Spleen (tissue), 11 donors: ENCODE results near the gene MB. TPM values are rescaled to one million over a fixed set of nuclear protein-coding genes. Genes with fewer than 3 reads are reported as not detected.

ENCODE experiments used
- DNase-seq: peaks from one replicate; pipeline ENCODE4 v3.0.0-alpha.2; 2020
- H3K27ac ChIP-seq, 8 donors: fragments of 200-600 bp; sonication (generic) in 7 of 8; 1 replicate in 4 of 8; 2 replicates in 4 of 8; pipeline versions ENCODE4 v1.5.0 to v1.8.0; 2016 to 2021; ENCODE audit warnings: inconsistent platforms in 4 of 8, mild to moderate bottlenecking in 4 of 8, moderate library complexity in 1 of 8
- H3K27me3 ChIP-seq, 7 donors: fragments of 200-600 bp; sonication (generic) in 6 of 7; replicated peaks in 1 of 7; 1 replicate in 4 of 7; 2 replicates in 3 of 7; pipeline versions ENCODE4 v1.5.0 to v1.8.0; 2016 to 2021; ENCODE audit warnings: inconsistent platforms in 3 of 7, mild to moderate bottlenecking in 1 of 7
- H3K36me3 ChIP-seq, 6 donors: fragments of 200-600 bp; sonication (generic) in 5 of 6; 1 replicate in 4 of 6; 2 replicates in 2 of 6; pipeline versions ENCODE4 v1.5.0 to v1.8.0; 2016 to 2021; ENCODE audit warnings: inconsistent platforms in 2 of 6
- H3K4me1 ChIP-seq, 6 donors: fragments of 200-600 bp; sonication (generic) in 5 of 6; 1 replicate in 3 of 6; 2 replicates in 3 of 6; pipeline versions ENCODE4 v1.5.0 to v1.8.0; 2016 to 2021; ENCODE audit warnings: inconsistent platforms in 3 of 6
- H3K4me3 ChIP-seq, 8 donors: fragments of 200-600 bp; sonication (generic) in 7 of 8; 1 replicate in 4 of 8; 2 replicates in 4 of 8; pipeline versions ENCODE4 v1.5.0 to v1.8.0; 2016 to 2021; ENCODE audit warnings: inconsistent platforms in 4 of 8, mild to moderate bottlenecking in 4 of 8, moderate library complexity in 2 of 8
- H3K9me3 ChIP-seq, 8 donors: fragments of 200-600 bp; sonication (generic) in 7 of 8; 1 replicate in 4 of 8; 2 replicates in 4 of 8; pipeline versions ENCODE4 v1.5.0 to v1.8.0; 2016 to 2021; ENCODE audit warnings: inconsistent platforms in 4 of 8
- POLR2A ChIP-seq, 3 donors: fragments of 450-650 bp; IDR thresholded peaks; one replicate each; pipeline ENCODE4 v1.5.1; 2017; ENCODE audit warnings: antibody characterized with exemption in 3 of 3, mild to moderate bottlenecking in 1 of 3
- POLR2AphosphoS5 ChIP-seq, 3 donors: sonication (generic); formaldehyde crosslinking; IDR thresholded peaks; one replicate each; pipeline ENCODE4 v1.5.1; 2017; ENCODE audit warnings: antibody characterized with exemption in 3 of 3
- WGBS, 5 donors: extraction: QIAGEN DNeasy Blood & Tissue Kit in 3 of 5; methylation state at CpG; one replicate each; pipeline versions ENCODE4 v1.1.5 to v1.1.7; 2013 to 2018; 5-methylcytosine and 5-hydroxymethylcytosine counted together
- intact Hi-C: fragments of 100-400 bp; cut with DNase I; formaldehyde crosslinking; loops from one replicate; pipeline ENCODE4 v1.15.0; 2023; ENCODE audit warnings: low total_unique reads
- polyA plus RNA-seq, 3 donors: library from polyadenylated mRNA; stranded (reverse); fragments of 200-250 nt; gene quantifications; one replicate each; pipeline ENCODE4 v1.2.1, GENCODE V29; 2013
- total RNA-seq, 7 donors: library from RNA; depleted of rRNA in 3 of 7; stranded (reverse); fragments of >200 nt in 3 of 7; fragmentation: NEBNext Ultra II Directional in 4 of 7; extraction: Animal tissue kit (Norgen Biotek cat#: 25700) in 4 of 7; gene quantifications; one replicate each; pipeline versions ENCODE4 v1.1.0 to v1.2.1, GENCODE V29; 2016 to 2021
- TF ChIP-seq, protein P1 (sequence below), 11 experiments: fragments of 200-600 bp in 7 of 11; fragments of 450-650 bp in 4 of 11; sonication (generic) in 4 of 11; IDR thresholded peaks in 8 of 11; conservative IDR thresholded peaks in 3 of 11; 1 replicate in 7 of 11; 2 replicates in 4 of 11; pipeline versions ENCODE4 v1.4.0 to v1.8.0; 2016 to 2021; ENCODE audit warnings: antibody characterized with exemption in 11 of 11, inconsistent platforms in 4 of 11, mild to moderate bottlenecking in 1 of 11
- donor health status: healthy with polysubstance abuse.
- donor health status: DM: no; HTN: no; CAD: no; lungs with moderate emphysema.
- donor health status: DM: no; HTN: no; CAD: no.
- donor health status: Bipolar disorder and iron deficiency.
- donor health status: healthy.
- donor health status: DM: no; HTN: no; CAD: no.
- donor health status: DM: yes; HTN: yes; CAD: no.

The MB gene
- total and polyA plus RNA-seq, 10 donors = 0.64 to 5.0 (median 1.1) TPM; not detected in 6

DNA sequence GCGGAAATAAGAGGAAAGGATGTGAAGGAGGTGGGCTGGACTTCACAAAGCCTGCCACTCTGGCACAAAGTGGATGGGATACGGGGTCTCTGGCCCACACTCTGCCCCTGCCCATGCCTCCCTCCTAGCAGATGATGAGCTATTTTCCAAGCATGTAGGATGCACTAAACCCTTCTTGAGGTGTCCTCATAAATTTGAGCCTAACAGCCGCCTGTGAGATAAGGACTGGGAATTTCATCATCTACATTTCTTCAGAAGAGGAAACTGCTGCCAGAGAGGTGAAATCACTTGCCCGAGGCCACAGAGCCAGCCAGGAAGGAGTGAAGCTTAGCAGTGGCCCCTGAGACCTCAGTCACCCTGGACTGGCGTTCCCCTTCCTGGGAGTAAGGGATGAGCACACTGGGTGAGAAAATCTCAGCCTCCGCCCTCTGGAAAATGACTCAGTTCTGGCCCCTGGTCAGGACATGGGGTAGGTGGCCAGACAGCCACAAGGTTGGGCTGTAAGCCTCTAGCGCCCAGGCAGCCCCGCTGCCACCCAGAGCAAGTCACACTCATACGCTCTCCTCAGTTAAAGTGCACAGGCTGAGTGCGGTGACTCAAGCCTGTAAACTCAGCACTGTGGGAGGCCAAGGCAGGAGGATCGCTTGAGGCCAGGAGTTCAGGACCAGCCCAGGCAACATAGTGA is 27.9 kb downstream of the MB start:
- H3K36me3 ChIP-seq = no peaks in the 10 kb centered on the region
- peaks cover 0 to 4% (median 0%) of the 10 kb centered on the region in 7 donors for H3K27me3 ChIP-seq
- intact Hi-C loops = no loop called here
- no peak for DNase-seq
- H3K4me3 ChIP-seq = no peak overlapping the region
- peak in 1 of 3 donors; percentile 13 for TF ChIP-seq POLR2AphosphoS5 (IDR thresholded peaks at IDR 0.05)
- TF ChIP-seq POLR2A (IDR thresholded peaks at IDR 0.05) = no peak
- no peaks in the 10 kb centered on the region for H3K9me3 ChIP-seq
- H3K4me1 ChIP-seq = peaks cover 0 to 16% (median 0%) of the 10 kb centered on the region in 6 donors
- no peak overlapping the region for H3K27ac ChIP-seq
- 50 to 80% (median 65%) methylated on average over 5 to 11 of the region's 11 CpGs for WGBS, 5 donors

GRCh38 chr22:35587896-35588295 is 29.2 kb downstream of the MB start:
- no peak for DNase-seq
- intact Hi-C loops = no loop called here
- no peak overlapping the region for H3K27ac ChIP-seq
- no peak overlapping the region for H3K4me3 ChIP-seq
- no peaks in the 10 kb centered on the region for H3K9me3 ChIP-seq
- H3K27me3 ChIP-seq = peaks cover 0 to 4% (median 0%) of the 10 kb centered on the region in 7 donors
- 60 to 89% (median 82%) methylated on average over 5 of the region's 5 CpGs for WGBS, 5 donors
- peaks cover 0 to 22% (median 4%) of the 10 kb centered on the region in 6 donors for H3K4me1 ChIP-seq
- TF ChIP-seq POLR2AphosphoS5 (IDR thresholded peaks at IDR 0.05) = no peak
- TF ChIP-seq POLR2A (IDR thresholded peaks at IDR 0.05) = no peak
- H3K36me3 ChIP-seq = no peaks in the 10 kb centered on the region

DNA sequence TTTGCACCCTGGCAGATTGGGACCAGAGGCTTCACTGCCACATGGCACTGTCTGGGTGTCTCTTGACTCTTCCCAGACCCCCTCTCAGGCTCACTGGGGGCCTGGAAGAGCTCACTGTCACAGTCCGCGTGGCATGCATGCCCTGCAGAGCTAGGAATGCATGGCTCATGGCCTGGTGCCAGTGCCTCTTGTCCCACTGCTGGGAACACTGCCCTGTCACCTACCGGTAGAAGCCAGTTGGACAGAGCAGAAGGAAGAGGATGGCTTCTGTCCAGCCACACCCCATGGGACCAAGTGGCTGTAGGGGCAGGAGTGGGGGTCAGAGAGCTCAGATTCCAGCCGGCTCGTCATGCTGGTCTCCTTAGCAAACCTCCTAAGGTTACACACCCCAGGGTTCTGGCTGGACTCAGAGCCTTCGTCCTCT is 29.7 kb downstream of the MB start:
- Histone ChIP-seq H3K27me3 (peaks cover 0 to 3% (median 0%) of the 10 kb centered on the region in 7 donors), H3K27ac (no peak overlapping the region), H3K36me3 (no peaks in the 10 kb centered on the region), H3K4me3 (no peak overlapping the region), H3K9me3 (no peaks in the 10 kb centered on the region), H3K4me1 (peaks cover 0 to 26% (median 6%) of the 10 kb centered on the region in 6 donors)
- 55 to 84% (median 75%) methylated on average over 2 to 6 of the region's 6 CpGs for WGBS, 5 donors
- DNase-seq = no peak
- intact Hi-C loops = no loop called here
- no peak for TF ChIP-seq POLR2AphosphoS5 (IDR thresholded peaks at IDR 0.05)
- TF ChIP-seq POLR2A (IDR thresholded peaks at IDR 0.05) = no peak
- TF ChIP-seq, protein P1, sequence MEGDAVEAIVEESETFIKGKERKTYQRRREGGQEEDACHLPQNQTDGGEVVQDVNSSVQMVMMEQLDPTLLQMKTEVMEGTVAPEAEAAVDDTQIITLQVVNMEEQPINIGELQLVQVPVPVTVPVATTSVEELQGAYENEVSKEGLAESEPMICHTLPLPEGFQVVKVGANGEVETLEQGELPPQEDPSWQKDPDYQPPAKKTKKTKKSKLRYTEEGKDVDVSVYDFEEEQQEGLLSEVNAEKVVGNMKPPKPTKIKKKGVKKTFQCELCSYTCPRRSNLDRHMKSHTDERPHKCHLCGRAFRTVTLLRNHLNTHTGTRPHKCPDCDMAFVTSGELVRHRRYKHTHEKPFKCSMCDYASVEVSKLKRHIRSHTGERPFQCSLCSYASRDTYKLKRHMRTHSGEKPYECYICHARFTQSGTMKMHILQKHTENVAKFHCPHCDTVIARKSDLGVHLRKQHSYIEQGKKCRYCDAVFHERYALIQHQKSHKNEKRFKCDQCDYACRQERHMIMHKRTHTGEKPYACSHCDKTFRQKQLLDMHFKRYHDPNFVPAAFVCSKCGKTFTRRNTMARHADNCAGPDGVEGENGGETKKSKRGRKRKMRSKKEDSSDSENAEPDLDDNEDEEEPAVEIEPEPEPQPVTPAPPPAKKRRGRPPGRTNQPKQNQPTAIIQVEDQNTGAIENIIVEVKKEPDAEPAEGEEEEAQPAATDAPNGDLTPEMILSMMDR (IDR thresholded peaks at IDR 0.05 in 8 of 11, conservative IDR thresholded peaks at IDR 0.05 in 3 of 11) = no peak

GRCh38 chr22:35586771-35587170 is 30.4 kb downstream of the MB start:
- peaks cover 0 to 26% (median 6%) of the 10 kb centered on the region in 6 donors for H3K4me1 ChIP-seq
- intact Hi-C loops = no loop called here
- no peak overlapping the region for H3K4me3 ChIP-seq
- no peaks in the 10 kb centered on the region for H3K27me3 ChIP-seq
- no peaks in the 10 kb centered on the region for H3K36me3 ChIP-seq
- TF ChIP-seq, protein P1 (IDR thresholded peaks at IDR 0.05 in 8 of 11, conservative IDR thresholded peaks at IDR 0.05 in 3 of 11) = no peak
- TF ChIP-seq POLR2A (IDR thresholded peaks at IDR 0.05) = no peak
- TF ChIP-seq POLR2AphosphoS5 (IDR thresholded peaks at IDR 0.05) = no peak
- no peak overlapping the region for H3K27ac ChIP-seq
- DNase-seq = no peak
- no peaks in the 10 kb centered on the region for H3K9me3 ChIP-seq

- peak; percentile 84 for DNase-seq
- H3K27ac ChIP-seq = no peak overlapping the region
- no peaks in the 10 kb centered on the region for H3K27me3 ChIP-seq
- 25 to 34% (median 28%) methylated on average over 13 of the region's 13 CpGs for WGBS, 5 donors
- H3K4me3 ChIP-seq = no peak overlapping the region
- no peaks in the 10 kb centered on the region for H3K9me3 ChIP-seq
- peaks cover 0 to 10% (median 6%) of the 10 kb centered on the region in 6 donors for H3K4me1 ChIP-seq
- TF ChIP-seq POLR2A (IDR thresholded peaks at IDR 0.05) (no peak), POLR2AphosphoS5 (IDR thresholded peaks at IDR 0.05) (peak in 2 of 3 donors; percentile 19 to 33)
- TF ChIP-seq, protein P1 (IDR thresholded peaks at IDR 0.05 in 8 of 11, conservative IDR thresholded peaks at IDR 0.05 in 3 of 11) = peak; percentile 76 to 97 (median 92)
- intact Hi-C loops = loop anchor here (2.0 to 5.0 kb wide), 2 partner anchors 150 to 231 kb away; no protein-coding TSS in a partner anchor
- H3K36me3 ChIP-seq = no peaks in the 10 kb centered on the region
Observed at GRCh38 chr22:35582861-35583670, 34.1 kb downstream of the MB start.
